8988T (cell line): Measurements from ENCODE around the gene ZNF790.
"Not testable (repeated sequence)": the region's sequence is repeated elsewhere in the genome, so short reads cannot be mapped to it uniquely, and the experiment has no call there.

Experiments
- DNase-seq: peaks from one replicate; pipeline ENCODE4 v3.0.0; 2011

Gene ZNF790

DNA sequence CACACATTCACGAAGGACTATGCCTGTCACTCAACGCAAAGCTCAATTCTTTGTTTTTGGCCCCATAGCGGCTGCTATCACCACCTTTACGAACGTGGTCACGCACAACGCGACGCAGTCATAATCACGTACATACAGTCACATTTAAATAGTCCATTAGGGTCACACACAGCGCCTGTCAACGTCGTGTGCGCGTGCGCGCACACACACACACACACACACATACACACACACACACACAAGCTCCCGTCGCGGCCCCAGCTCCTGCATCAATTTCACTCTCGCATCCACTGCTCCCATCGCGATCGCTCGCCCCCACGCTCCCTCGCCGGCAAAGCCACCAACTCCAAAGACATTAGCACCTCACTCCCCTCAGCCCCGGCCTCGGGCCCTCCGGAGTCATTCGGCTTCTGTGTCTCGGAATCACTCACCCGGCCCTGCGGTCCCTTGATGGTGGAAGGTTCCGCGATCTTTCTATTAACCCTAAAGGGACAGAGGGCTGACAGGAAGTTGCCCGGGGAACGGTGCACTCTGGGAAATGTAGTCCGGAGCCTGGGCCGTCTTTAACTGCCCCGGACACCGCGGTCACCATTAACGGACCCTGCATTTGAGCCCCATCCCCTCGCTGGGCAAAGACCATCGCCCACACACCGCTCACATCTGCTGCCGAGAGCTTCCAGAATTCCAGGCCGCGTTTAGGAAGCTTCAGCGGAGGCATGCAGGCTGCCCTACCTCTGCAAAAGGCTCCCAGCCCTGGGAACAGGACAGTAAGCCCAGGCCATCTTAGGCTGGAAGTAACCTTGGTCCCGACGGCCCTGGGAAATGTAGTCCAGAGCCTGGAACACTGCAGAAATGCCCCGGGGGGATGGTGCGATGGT lies at the start of gene ZNF790:
Gene ZNF790, minus strand, starts transcription at position 482 of the 878 bp plus-strand sequence. CDS start 12,768 bp downstream, outside the sequence.
- peak; percentile 86 for DNase-seq

DNA sequence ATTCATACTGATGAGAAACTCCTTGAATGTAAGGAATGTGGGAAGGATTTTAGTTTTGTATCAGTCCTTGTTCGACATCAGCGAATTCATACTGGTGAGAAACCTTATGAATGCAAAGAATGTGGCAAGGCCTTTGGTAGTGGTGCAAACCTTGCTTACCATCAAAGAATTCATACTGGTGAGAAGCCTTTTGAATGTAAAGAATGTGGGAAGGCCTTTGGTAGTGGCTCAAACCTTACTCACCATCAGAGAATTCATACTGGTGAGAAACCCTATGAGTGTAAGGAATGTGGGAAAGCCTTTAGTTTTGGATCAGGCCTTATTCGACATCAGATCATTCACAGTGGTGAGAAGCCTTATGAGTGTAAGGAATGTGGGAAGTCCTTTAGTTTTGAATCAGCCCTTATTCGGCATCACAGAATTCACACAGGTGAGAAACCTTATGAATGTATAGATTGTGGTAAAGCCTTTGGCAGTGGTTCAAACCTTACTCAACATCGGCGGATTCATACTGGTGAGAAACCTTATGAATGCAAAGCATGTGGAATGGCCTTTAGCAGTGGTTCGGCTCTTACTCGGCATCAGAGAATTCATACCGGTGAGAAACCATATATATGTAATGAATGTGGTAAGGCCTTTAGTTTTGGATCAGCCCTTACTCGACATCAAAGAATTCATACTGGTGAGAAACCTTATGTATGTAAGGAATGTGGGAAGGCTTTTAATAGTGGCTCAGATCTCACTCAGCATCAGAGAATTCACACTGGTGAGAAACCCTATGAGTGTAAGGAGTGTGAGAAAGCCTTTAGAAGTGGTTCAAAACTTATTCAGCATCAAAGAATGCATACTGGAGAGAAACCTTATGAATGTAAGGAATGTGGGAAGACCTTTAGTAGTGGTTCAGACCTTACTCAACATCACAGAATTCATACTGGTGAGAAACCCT lies 39.1 kb upstream of the ZNF790 start:
- DNase-seq: no peak

DNA sequence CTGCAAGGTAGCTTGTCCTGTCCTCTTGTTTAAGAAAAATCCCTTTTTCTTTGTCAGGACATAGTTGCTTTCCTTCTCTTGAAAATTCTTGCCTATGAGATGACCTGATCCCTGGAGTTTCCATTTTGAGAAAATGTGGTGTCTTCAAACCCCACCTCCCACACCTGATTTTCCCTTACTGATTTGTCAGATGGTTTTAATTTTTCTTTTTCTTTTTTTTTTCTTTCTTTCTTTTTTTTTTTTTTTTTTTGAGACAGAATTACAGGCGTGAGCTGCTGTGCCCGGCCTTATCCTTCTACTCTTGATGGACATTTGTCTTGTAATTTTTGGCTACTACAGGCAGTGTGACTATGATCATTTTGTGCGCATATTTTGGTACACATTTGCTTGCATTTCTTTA lies 13.7 kb upstream of the ZNF790 start:
- DNase-seq: no peak

DNA sequence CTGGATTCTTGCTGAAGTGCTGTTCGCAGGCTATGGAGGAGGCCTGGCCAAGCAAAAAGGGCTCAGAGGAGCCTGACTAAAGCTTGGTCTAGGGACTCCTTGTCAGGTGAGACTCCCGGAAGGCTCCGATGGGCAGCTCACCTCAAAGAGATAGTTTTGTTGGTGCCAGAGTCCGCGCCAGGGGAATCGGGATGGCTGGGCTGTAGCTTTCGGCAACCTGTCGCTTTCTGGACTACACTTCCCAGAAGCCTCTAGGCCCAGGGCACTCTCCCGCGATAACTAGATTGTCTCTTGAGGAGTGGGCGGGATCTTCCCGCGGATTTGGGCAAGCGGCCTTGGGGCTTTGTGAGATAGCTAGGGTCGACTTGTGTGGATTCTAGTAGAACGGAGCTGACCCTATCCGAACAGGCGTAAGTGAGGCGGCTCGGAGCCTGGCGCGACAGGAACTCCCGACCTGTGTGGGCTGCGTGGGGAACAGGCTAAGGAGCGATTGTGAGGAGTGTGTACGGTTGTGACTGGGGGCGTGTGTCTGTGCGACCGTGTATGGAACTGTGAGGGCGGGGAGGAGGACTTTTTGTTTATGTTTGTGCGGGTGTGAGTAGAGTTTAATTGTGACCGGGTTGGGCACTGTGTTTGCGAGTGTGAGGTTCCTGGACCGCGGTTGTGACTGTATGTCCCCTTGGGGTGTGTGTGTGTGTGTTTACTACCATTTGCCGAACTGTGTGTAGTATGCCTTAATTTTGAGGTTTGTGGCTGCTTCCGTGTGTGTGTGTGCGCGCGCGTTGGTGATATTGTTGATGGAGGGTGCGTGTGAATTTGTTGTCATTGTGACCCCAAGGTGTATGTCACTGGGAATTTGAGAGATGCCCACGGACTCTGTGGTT lies 12.6 kb upstream of the ZNF790 start, which contains the start of gene ZNF345:
Gene ZNF345, plus strand, starts transcription at position 318 of the 884 bp plus-strand sequence. CDS start 25,955 bp downstream, outside the sequence.
- peak; percentile 78 for DNase-seq

DNA sequence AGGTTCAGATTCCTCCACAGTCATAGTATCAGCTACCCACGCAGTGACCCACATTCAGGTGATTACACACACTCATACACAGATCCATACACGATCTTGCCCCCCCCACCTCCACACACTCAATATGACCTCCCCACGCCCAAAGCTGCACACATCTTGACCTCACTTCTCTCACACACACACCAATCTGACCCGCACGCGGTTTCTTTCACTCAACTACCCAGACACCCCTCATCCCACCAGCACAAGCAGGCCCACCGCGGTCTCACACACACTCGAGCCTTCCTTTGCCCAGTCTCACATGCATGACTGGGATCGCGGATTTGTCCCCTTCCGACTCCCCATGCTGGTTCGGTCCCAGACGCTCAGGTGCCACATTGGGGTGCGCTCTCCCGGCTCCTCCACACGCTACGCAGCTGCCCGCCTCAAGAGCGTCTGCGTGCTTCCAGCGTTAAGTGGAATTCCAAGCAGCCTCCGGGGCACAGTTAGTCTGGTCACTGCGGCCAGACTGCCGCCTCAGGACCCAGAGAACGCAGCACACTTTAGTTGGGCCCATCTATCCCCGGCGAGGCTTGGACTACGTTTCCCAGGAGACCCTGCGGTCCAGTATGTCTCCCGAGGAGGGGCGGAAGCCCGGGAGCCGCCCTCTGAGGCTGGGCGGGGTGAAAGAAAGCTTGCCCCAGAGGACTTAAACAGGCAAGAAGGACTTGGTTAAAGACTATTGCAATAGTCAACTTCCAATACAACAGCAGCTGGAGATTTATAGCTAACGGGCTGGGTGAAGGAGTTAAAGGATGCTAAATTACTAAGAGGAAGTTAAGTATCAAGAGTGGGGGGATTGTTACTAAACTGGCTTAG lies 11.7 kb upstream of the ZNF790 start:
- DNase-seq: peak; percentile 84

DNA sequence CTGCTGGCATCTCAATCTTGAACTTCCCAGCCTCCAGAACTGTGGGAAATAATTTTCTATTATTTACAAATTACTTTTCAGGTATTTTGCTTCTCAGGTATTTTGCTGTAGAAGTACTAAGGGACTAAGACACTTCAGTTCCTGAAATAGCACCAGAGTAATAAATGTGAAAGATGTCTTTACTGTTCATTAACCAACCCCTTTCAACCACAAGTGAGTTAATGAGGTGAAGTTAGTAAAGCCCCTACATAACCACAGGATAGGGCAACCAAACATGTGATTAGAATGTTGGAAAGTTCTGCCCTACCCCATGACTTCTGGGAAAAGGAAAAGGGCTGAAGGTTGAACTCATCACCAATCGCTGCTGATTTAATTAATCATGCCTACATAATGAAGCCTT lies 9.8 kb upstream of the ZNF790 start:
- no peak for DNase-seq

DNA sequence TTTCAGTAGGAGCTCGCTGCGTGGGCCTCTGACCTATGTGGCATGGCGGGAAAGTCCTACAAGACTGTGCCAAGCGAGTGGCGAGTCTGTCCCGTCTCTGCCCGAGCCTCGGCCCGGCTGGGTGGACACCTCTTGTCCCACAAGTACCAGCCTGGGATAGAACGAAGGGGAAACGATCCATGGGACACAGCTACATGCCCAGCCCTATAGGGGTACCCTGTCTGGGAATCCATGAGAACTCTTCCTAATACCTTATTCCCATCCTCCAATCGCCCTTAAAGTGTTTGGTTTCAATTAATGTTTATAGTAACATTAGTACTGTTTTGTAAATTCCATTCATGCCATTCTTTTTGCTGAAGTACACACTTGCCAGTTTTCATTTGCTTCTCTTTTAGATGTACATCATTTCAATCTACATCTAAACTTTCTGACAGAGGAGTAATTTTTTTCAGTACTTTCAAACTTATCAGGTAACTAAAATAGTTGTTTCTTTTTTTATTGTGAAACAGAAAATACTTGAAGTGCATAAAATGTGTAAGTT lies 667 bp upstream of the ZNF790 start:
- no peak for DNase-seq

DNA sequence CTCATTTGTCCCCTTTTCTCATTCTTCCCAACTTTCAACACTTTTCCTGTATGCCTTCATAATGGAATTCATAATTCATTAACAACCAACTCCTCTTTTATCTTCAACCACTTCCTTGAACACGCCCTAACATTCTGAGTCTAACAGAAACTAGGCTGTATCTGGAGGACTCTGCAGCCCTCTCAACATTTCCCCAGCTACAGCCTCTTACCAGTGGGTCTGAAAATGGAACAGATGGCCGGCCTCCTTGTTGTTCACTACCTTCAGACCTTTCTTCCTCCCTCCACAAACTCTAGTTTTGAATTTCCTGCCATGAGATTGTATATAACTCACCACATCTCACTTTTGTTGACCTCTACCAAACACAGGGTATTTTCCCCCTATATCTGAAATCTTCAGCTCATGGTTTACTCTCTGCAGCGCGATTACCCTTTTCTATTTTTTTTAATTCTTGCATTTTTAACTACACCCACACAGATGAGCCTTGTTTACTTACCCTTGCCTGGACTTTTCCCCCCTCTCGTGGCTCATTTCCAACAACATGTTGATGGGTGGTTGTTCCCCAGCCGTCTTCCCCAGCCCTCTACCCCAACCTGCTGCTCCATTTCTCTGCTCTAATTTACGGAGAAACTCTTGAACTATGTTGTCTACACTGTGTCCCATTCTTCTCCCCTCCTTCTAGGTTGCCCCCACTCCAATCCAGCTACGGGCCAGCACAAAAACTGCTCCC lies 846 bp downstream of the ZNF790 start:
- no peak for DNase-seq

DNA sequence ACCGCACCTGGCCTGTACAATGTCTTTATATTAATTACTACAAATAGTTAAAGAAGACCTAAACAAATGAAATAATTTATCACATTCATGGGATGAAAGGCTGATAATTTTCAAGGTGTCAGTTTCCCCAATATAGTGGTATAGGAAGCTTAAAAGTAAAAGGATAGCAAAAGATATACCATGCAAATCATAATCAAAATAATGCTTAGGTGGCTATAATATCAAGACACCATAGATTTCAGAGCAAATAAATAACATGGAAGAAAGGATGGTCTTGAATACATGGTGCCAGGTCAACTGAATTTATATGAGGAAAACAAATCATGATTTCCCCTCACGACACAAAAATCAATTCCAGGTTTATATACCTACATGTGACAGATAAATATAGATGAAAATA lies 4.8 kb downstream of the ZNF790 start:
- DNase-seq: no peak

DNA sequence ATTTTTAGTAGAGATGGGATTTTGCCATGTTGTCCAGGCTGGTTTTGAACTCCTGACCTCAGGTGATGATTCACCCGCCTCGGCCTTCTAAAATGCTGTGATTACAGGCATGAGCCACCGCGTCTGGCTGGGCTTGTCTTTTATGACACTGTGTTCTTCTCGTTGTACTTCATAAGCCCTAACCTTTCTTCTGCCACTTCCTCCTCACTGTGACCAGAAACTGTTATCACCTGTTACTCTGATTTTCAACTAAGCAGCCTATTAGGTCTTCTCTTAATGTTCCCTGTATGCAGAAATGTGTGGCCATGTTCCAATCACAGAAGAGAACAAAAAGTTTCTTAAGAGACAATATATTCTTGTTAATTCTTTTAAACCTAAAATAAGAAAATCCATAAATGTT lies 16.4 kb downstream of the ZNF790 start:
- no peak for DNase-seq

DNA sequence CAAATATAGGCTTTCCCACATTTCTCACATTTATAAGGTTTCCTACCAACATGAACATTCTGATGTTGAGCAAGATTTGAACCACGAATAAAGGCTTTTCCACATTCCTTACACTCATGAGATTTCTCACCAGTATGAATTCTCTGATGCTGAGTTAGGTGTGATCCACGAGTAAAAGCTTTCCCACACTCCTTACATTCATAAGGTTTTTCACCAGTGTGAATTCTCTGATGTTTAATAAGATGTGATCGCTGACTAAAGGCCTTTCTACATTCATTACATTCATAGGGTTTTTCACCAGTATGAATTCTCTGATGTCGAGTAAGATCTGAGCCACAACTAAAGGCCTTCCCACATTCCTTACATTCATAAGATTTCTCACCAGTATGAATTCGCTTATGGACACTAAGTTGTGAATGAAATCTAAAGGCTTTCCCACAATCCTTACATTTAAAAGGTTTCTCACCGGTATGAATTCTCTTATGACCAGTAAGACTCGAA lies 19.0 kb downstream of the ZNF790 start:
- DNase-seq: no peak

DNA sequence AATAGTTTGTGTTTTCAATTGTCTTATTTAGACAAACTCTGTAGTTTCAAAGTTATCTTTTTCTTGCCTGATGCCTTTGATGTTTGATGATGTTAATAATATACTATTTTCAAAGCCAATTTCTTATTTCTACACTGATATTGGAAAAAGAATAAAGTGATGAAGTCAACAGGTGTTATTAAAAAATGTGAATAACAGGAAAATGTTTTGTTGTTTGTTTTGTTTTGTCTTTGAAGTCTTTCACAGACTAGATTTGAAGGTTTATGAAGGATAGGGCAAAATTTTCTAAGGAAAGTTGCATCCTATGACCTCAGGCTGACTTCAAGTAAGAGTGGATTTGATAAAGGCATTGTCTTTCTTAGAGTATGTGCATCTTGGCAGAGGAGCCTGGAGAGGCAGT lies 31.2 kb downstream of the ZNF790 start:
- no peak for DNase-seq

DNA sequence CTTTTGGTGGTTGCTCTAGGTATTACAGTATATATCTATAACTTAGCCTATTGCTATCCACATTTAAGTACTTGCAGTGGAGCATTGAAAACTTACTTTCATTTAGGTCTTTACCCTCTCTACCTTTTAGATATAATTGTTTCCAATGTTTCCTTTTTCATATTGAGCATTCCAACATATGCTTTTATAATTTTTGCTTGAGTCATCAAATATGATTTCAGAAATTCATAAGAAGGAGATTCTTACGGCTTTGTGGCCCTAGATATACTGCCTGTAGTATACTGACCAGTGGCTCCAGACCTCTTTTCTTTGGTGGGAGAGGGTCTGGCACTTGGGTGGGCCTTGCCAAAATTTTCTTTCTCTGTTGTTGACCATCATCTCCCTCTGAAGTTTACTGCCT lies 32.8 kb downstream of the ZNF790 start:
- no peak for DNase-seq

DNA sequence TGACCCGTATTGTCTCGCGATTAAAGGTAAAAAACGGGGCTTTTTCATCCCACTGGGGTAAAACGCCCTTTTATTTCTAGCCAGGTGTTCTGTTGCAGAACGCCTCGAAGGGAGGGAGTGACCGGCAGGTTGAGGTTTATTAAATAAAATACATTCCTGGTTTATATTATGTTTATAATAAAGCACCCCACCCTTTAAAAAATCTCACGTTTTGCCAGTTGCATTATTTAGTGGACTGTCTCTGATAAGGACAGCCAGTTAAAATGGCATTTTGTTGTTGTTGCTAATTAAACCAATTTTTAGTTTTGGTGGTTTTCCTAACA lies 40.4 kb downstream of the ZNF790 start:
- no peak for DNase-seq

DNA sequence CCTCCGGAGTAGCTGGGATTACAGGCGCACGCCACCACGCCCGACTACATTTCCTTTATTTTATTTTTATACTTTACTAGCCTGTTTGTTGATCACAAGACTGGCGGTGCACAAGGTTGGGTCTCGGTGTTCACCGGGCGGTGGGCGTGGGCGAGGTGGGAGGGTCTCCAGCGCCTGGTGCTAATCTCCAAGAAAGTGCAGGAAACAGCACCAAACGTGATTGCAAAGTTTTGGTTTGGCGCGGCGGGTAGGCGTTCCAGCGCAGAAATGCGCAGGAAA lies 41.5 kb downstream of the ZNF790 start:
- DNase-seq: no peak

DNA sequence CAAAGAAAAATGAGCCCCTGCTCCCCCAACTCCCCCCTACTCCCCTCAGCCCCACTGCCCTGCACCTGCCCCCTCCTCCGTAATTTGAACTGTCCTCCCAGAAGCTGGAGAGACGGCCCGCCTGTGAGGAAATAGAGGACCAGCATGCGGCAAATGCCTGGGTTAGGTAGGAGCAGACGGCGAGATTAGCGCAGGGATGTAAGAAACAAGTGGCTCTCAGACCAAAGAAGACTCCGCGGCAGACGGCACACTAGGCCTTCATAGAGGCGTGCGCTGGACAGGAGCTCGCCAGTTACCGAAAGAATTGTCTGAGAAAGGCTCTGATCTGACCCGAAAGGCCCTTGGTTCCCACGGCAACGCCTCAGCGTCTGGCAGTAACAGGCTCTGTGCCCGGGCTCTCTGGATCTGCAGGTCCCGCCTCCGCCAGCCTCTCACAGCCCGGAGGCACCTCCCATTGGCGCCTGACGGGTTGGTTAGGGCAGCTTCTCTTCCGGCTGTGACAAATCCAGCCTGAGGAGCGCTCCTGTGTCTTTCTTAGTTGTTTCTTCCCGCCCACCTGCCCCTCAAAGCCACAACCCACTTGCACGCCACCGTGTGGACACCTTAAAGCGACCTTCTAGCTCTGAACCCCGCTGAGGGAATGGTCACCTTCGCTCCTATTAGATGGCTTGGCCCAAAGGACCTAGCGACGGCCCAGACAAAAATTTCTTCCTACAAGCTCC lies 46.6 kb downstream of the ZNF790 start:
- DNase-seq: not testable (repeated sequence)

DNA sequence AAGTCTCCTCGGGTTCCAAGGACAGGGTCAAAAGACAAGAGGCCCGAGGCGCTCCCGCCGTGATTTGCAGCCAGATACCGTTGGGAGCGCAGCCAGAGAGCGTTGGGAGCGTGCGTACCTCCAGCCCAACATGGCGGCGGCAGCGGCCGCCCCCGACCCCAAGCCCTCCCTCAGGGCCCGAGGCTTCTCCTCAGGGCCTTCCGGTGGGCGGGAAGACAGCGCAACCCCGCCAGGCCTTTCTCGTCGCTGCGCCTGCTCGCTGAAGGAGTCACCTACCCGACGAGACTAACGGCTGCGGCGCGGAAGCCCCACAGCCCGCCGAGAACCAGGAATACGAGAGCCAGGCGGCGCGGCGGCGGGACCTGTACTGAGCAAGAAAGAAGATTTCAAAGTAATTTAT lies 62.4 kb downstream of the ZNF790 start:
- DNase-seq: no peak

DNA sequence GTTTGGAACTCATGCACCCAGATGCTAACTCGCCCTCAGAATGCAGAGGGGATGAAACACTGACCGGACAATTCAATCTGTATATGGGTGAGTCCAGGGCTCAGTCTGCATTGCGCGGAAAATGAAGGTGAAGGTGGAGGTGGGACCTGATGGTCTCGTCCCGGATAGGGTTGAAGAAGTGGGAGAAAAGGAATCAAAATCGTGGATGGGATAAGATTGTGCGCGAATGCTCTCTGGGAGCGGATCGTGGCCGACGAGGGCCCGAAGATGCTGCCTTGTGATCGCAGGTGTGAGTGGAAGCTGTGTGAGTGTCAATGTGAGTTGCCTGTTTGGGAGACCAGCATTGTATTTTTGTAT lies 65.0 kb downstream of the ZNF790 start:
- DNase-seq: no peak

DNA sequence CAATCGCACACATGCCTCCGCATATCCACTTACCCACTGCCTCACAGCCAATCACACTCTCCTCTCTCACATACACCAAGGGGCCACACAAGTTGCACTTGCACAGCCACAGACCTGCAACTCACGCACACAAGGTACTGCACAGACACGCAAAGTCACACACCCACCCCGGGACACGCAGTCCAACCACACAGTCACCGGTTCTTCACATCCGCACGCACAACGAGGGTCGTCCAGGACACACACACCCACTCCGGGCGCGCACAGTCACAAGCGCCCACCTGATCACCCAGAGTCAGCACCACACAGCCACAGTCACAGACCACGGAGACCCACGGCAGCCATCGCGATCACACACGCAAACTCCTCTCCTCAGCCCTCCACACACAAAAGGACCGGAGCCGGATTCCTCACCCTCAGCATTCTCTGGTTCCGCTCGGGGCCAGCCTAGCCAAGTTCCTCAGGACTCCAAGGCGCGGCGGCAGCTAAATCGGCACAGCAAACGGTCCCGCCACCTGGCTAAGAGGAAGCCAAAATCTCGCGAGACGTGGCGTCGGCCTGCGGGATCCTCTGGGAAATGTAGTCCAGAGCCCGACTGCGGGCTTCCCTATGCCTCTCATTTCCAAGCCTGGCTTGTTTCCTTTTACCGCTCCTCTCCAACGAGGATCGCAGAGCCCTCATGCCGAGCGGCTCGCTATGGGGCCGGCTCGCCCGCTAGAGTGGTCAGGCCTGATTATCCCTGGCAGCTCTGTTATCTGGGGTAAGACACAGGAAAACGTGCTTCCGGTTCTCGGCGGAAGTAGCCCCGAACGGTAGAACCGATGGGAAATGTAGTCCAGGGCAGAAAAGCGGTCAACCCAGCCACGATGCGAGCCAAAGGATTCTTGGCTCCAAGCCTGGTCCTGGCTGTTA lies 65.6 kb downstream of the ZNF790 start, which contains the start of gene ZNF850:
Gene ZNF850, minus strand, starts transcription at position 497 of the 912 bp plus-strand sequence. CDS start 10,201 bp downstream, outside the sequence.
- DNase-seq: peak; percentile 97
